Ammon's horn (tissue), 1 donor: ENCODE data around the gene DIS3L2.
"Not testable (repeated sequence)": the region's sequence is repeated elsewhere in the genome, so short reads cannot be mapped to it uniquely, and the experiment has no call there.

ENCODE experiments used
- DNase-seq: peaks from one replicate; pipeline ENCODE4 v3.0.0-alpha.2; 2016; ENCODE audit warnings: low spot score

The DIS3L2 gene

GRCh38 chr2:232321817-232322559 lies 360.5 kb downstream of the DIS3L2 start:
- DNase-seq, result no peak

- DNase-seq, result peak; percentile 49
Observed at GRCh38 chr2:232322560-232323327, 361.2 kb downstream of the DIS3L2 start.

- DNase-seq, result no peak
Observed at GRCh38 chr2:232323328-232323650, 361.8 kb downstream of the DIS3L2 start.

GRCh38 chr2:232323967-232324366 lies 362.5 kb downstream of the DIS3L2 start:
- not testable (repeated sequence) for DNase-seq

- DNase-seq, result no peak
Observed at GRCh38 chr2:232324778-232325177, 363.3 kb downstream of the DIS3L2 start.

GRCh38 chr2:232325324-232326273 lies 364.1 kb downstream of the DIS3L2 start:
- DNase-seq, result peak; percentile 47

GRCh38 chr2:232326274-232327104 lies 365.0 kb downstream of the DIS3L2 start:
- DNase-seq, result not testable (repeated sequence)

- peak; percentile 67 for DNase-seq
Observed at GRCh38 chr2:232327105-232328031, 365.9 kb downstream of the DIS3L2 start.

GRCh38 chr2:232328032-232328422 lies 366.5 kb downstream of the DIS3L2 start:
- no peak for DNase-seq

- DNase-seq, result no peak
Observed at GRCh38 chr2:232328516-232329460, 367.3 kb downstream of the DIS3L2 start.

GRCh38 chr2:232329716-232330067 lies 368.2 kb downstream of the DIS3L2 start:
- DNase-seq, result no peak

GRCh38 chr2:232330068-232330999 lies 368.8 kb downstream of the DIS3L2 start:
- DNase-seq, result no peak

- not testable (repeated sequence) for DNase-seq
Observed at GRCh38 chr2:232331061-232331460, 369.5 kb downstream of the DIS3L2 start.

- not testable (repeated sequence) for DNase-seq
Observed at GRCh38 chr2:232331641-232332040, 370.1 kb downstream of the DIS3L2 start.

- not testable (repeated sequence) for DNase-seq
Observed at GRCh38 chr2:232332244-232332939, 370.9 kb downstream of the DIS3L2 start.

- no peak for DNase-seq
Observed at GRCh38 chr2:232332940-232333259, 371.4 kb downstream of the DIS3L2 start.

- DNase-seq, result no peak
Observed at GRCh38 chr2:232333361-232334135, 372.0 kb downstream of the DIS3L2 start.
